Measurements from ENCODE around the gene ACP3.

DNA sequence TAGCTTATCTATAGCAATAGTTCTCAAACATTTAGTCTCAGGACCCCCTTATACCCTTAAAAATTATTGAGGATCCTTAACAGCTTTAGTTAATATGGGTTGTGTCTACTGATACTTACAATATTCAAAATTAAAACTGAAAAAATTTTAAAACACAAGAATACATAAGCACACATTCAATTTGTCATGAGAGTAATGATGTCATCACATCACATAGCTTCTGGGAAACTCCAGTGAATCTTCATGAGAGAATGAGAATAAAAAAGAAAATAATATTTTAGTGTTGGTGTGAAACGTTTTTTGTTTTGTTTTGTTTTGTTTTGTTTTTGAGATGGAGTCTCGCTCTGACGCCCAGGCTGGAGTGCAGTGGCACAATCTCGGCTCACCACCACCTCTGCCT lies 25.2 kb upstream of the ACP3 start:
- TF ChIP-seq CTCF (IDR thresholded peaks at IDR 0.05; ENCODE audit: insufficient read depth, low read depth, low read length): no peak
- no peak for TF ChIP-seq EZH2 (IDR thresholded peaks at IDR 0.05; ENCODE audit: insufficient read depth, low read length)
